Fibroblast of the aortic adventitia (primary cell): ENCODE data around the gene PSMC5. TPM values are rescaled to one million over a fixed set of nuclear protein-coding genes. Genes with fewer than 3 reads are reported as not detected.

Experiments used
- DNase-seq: peaks from one replicate; pipeline ENCODE4 v3.0.0-alpha.2; 2010; ENCODE audit warnings: low read depth
- H3K4me3 ChIP-seq: 2 replicates; pipeline ENCODE4 v1.5.1; 2011; ENCODE audit warnings: low read depth, mild to moderate bottlenecking, control low read depth, low read length, moderate library complexity
- total RNA-seq: library from RNA; depleted of rRNA; stranded (reverse); fragments of >200 nt; gene quantifications from 2 replicates; pipeline ENCODE4 v1.2.3, GENCODE V29; 2012; ENCODE audit warnings: low replicate concordance
- TF ChIP-seq, protein P1 (sequence below): IDR thresholded peaks from 2 replicates; pipeline ENCODE4 v1.5.1; 2011; ENCODE audit warnings: mild to moderate bottlenecking, low read length, control low read depth, inconsistent platforms; ENCODE audit not compliant: insufficient read depth

The PSMC5 gene
- total RNA-seq, 1 donor = 68.2 TPM

DNA sequence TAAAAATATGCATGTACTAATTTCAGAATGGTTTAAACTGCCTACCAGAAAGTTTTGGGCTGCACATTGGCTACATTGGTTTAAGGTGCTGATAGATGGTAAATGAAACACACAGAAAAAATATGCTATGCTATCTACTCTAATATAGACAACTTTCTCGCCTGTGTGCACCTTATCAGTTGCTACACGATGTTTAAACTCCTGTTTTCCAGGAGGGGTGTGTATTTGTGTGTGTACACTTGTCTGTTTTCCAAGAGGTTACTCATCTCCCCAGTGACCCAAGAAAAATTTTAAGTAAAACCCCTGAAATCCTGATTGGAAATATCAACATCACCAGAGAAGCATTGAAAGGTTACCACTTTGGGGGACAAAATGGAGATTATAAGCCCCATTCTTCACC, 21.6 kb upstream of the PSMC5 start:
- peak; percentile 19 for DNase-seq
- TF ChIP-seq, protein P1, sequence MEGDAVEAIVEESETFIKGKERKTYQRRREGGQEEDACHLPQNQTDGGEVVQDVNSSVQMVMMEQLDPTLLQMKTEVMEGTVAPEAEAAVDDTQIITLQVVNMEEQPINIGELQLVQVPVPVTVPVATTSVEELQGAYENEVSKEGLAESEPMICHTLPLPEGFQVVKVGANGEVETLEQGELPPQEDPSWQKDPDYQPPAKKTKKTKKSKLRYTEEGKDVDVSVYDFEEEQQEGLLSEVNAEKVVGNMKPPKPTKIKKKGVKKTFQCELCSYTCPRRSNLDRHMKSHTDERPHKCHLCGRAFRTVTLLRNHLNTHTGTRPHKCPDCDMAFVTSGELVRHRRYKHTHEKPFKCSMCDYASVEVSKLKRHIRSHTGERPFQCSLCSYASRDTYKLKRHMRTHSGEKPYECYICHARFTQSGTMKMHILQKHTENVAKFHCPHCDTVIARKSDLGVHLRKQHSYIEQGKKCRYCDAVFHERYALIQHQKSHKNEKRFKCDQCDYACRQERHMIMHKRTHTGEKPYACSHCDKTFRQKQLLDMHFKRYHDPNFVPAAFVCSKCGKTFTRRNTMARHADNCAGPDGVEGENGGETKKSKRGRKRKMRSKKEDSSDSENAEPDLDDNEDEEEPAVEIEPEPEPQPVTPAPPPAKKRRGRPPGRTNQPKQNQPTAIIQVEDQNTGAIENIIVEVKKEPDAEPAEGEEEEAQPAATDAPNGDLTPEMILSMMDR = no peak
- no peak overlapping the region for H3K4me3 ChIP-seq

DNA sequence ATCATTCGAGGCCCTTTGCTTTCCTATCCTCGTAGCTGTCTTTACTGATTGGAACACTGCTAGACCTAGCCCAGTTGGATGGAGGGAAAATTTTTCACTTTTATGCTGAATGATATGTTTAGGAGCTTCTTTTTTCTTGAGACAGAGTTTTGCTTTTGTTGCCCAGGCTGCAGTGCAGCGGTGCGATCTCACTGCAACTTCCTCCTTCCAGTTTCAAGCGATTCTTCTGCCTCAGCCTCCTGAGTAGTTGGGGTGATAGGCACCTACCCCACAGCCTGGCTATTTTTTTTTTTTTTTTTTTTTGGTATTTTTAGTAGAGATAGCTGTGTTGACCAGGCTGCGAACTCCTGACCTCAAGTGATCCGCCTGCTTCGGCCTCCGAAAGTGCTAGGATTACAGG, 17.3 kb upstream of the PSMC5 start:
- TF ChIP-seq, protein P1 = no peak
- H3K4me3 ChIP-seq = no peak overlapping the region
- no peak for DNase-seq

DNA sequence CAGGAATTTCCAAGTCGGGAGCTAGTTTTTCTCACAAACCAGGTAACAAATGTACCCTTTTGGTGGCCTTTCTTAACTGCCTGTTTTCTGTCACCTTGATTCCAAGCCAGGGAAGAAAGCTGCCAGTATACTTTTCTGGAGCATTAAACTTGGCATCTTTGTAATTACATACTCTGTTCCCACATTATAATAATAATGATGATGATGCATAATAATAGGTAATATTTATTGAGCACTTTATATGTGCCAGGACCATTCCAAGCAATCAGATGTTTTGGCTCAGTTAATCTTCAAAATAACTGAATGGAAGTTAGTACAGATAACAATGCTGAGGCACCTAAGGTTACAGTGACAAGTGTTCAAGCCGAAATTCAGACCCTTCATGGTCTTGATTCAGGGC, 11.1 kb upstream of the PSMC5 start:
- no peak overlapping the region for H3K4me3 ChIP-seq
- DNase-seq = no peak
- TF ChIP-seq, protein P1 = no peak

DNA sequence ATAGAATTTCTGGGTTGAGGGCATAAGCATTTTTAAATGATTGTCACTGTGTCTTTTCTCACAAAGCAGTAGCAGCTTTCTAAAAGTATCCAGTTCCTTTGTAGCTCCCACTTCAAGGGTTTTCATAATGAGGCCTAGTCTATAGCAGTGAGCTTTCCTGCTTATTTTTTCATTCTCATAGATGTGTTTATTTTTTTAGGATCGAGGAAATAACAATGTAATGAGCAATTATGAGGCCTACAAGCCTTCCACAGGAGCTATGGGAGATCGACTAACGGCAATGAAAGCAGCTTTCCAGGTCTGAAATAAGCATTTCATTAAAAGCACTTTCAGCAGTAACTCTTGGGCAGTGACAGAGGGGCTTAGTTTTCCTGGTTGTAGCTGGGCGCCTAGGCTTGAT, 10.6 kb upstream of the PSMC5 start:
- H3K4me3 ChIP-seq = no peak overlapping the region
- DNase-seq = no peak
- TF ChIP-seq, protein P1 = no peak

DNA sequence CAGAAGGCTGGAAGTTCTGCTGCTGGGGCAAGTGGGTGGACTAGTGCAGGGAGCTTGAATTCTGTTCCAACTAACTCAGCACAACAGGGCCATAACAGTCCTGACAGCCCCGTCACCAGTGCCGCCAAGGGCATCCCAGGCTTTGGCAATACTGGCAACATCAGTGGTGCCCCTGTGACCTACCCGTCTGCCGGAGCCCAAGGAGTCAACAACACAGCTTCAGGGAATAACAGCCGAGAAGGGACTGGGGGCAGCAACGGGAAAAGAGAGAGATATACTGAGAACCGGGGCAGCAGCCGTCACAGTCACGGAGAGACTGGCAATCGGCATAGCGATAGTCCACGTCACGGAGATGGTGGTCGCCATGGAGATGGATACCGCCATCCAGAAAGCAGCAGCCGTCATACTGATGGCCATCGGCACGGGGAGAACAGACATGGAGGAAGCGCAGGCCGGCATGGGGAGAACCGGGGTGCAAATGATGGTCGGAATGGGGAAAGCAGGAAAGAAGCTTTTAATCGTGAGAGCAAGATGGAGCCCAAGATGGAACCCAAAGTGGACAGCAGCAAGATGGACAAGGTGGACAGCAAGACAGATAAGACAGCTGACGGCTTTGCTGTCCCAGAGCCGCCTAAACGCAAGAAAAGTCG, 9.4 kb upstream of the PSMC5 start:
- TF ChIP-seq, protein P1 = no peak
- DNase-seq = no peak
- H3K4me3 ChIP-seq = no peak overlapping the region

DNA sequence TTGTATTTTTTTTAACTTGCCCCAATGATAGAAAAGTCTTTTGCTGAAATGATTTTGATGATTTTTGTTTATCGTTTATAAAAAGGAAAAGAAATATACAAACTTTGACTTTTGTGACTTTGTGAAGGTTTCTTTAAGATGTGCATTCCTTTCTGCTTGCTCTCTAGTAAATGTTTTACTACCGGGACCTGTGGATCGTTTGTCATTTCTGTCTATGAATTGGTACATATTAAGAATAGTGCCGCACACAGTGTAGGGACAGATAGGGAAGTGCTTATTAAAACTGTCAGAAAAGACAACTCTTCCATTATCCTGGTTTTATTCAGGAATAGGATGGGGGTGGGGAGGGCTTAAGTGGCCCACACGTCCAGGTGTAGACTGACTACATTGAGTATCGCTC, 8.1 kb upstream of the PSMC5 start:
- no peak for DNase-seq
- H3K4me3 ChIP-seq = no peak overlapping the region
- TF ChIP-seq, protein P1 = no peak
